ENCODE results near the gene ADAM12. TPM values are rescaled to one million over a fixed set of nuclear protein-coding genes. Genes with fewer than 3 reads are reported as not detected.

ADAM12 gene
- total RNA-seq, 2 donors from 2014 or later = 0.27 to 2.2 TPM

DNA sequence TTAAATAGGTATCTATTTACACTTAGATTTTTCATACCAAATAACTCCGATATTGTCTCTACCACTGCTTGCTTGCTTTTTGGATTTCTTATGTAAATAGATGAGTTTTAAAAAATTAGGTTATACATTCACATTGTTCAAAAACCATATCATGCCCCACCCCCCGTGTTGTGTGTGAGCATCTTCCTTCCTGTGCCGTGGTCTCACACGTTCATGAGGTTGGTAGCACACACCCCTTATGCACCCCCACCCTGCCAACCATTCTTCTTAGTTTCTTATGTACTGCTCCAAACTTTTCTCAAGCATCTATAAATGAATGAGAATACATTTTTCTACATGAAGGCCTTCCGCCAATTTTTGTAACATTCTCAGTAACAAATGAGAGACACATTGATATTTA, 376.3 kb downstream of the ADAM12 start:
- Histone ChIP-seq H3K36me3 (no peaks in the 10 kb centered on the region), H3K4me3 (no peak overlapping the region), H3K27me3 (replicated peaks; ENCODE audit: insufficient read depth) (no peaks in the 10 kb centered on the region), H3K4me1 (ENCODE audit: control insufficient read depth in 1 of 2, low read depth in 2 of 2) (no peaks in the 10 kb centered on the region), H3K9me3 (no peaks in the 10 kb centered on the region), H3K27ac (no peak overlapping the region)
- no peak for DNase-seq (ENCODE audit: low spot score)
- no peak for ATAC-seq (ENCODE audit: insufficient number of reproducible peaks, low FRiP score, low read depth)
- TF ChIP-seq, protein P1, sequence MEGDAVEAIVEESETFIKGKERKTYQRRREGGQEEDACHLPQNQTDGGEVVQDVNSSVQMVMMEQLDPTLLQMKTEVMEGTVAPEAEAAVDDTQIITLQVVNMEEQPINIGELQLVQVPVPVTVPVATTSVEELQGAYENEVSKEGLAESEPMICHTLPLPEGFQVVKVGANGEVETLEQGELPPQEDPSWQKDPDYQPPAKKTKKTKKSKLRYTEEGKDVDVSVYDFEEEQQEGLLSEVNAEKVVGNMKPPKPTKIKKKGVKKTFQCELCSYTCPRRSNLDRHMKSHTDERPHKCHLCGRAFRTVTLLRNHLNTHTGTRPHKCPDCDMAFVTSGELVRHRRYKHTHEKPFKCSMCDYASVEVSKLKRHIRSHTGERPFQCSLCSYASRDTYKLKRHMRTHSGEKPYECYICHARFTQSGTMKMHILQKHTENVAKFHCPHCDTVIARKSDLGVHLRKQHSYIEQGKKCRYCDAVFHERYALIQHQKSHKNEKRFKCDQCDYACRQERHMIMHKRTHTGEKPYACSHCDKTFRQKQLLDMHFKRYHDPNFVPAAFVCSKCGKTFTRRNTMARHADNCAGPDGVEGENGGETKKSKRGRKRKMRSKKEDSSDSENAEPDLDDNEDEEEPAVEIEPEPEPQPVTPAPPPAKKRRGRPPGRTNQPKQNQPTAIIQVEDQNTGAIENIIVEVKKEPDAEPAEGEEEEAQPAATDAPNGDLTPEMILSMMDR (IDR thresholded peaks at IDR 0.05) = no peak

DNA sequence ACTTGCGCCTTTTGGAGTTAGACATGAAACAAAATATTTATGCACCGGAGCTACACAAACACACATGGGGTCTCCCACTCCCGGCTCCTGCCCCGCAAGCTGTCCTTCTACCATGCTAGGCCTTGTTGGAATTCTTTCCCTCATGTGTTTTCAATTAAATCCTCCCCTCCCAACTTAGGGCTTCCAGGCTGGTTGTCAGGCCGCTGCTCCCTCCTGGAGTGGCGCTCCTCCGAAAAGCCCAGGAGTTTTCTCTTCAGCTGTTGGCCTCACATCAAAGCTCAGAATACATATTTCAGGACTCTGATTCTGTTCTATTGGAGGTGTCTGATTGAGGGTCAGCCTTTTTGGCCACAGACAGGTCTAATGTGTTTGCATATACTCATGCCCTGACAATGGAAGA, 378.6 kb downstream of the ADAM12 start:
- Histone ChIP-seq H3K27ac (no peak overlapping the region), H3K27me3 (replicated peaks; ENCODE audit: insufficient read depth) (no peaks in the 10 kb centered on the region), H3K4me3 (no peak overlapping the region), H3K4me1 (ENCODE audit: control insufficient read depth in 1 of 2, low read depth in 2 of 2) (no peaks in the 10 kb centered on the region), H3K9me3 (no peaks in the 10 kb centered on the region), H3K36me3 (no peaks in the 10 kb centered on the region)
- DNase-seq (ENCODE audit: low spot score) (no peak), ATAC-seq (ENCODE audit: insufficient number of reproducible peaks, low FRiP score, low read depth) (no peak)
- TF ChIP-seq, protein P1 (IDR thresholded peaks at IDR 0.05) = no peak

DNA sequence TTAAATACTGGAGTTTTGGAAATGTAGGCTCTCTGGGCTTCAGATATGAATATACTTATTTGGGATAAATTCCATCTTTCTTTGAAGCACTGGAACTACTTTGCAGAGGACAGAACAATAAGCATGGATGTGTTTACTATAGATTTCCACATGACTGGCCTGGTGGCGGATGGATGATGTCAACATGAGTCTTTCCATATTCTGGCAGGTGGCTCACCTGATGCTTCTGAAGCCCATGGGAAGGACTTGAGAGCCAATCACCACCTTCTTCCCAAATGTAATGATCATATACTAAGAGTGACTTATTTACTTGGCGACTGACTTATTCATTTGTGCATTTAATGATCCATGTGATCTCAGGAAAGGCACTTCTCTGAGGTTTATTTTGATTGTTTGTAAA, 381.4 kb downstream of the ADAM12 start:
- ATAC-seq (ENCODE audit: insufficient number of reproducible peaks, low FRiP score, low read depth) (no peak), DNase-seq (ENCODE audit: low spot score) (no peak)
- TF ChIP-seq, protein P1 (IDR thresholded peaks at IDR 0.05) = no peak
- no peaks in the 10 kb centered on the region for H3K27me3 ChIP-seq (replicated peaks; ENCODE audit: insufficient read depth)
- no peaks in the 10 kb centered on the region for H3K9me3 ChIP-seq
- no peak overlapping the region for H3K27ac ChIP-seq
- H3K4me1 ChIP-seq (ENCODE audit: control insufficient read depth in 1 of 2, low read depth in 2 of 2) = no peaks in the 10 kb centered on the region
- H3K4me3 ChIP-seq = no peak overlapping the region
- H3K36me3 ChIP-seq = no peaks in the 10 kb centered on the region

DNA sequence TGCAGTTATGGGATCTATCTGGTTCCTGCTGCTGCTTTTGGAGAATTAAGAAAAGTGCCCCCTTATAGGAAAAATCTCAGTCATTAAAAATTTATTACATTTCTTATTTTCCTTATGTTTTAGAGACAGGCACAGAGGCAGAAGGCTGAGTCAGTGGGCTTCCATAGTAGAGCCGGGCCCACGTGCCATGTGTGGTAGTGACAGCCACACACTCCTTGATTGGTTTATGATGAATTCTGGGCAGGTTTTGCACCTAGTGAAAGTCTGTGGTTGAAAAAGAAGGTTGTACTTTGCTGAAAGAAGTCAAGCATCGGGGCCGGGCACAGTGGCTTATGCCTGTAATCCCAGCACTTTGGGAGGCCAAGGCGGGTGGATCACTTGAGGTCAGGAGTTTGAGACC, 382.0 kb downstream of the ADAM12 start:
- DNase-seq (ENCODE audit: low spot score) (no peak), ATAC-seq (ENCODE audit: insufficient number of reproducible peaks, low FRiP score, low read depth) (no peak)
- H3K9me3 ChIP-seq = no peaks in the 10 kb centered on the region
- no peak overlapping the region for H3K4me3 ChIP-seq
- H3K4me1 ChIP-seq (ENCODE audit: control insufficient read depth in 1 of 2, low read depth in 2 of 2) = no peaks in the 10 kb centered on the region
- TF ChIP-seq, protein P1 (IDR thresholded peaks at IDR 0.05) = no peak
- no peaks in the 10 kb centered on the region for H3K36me3 ChIP-seq
- no peak overlapping the region for H3K27ac ChIP-seq
- no peaks in the 10 kb centered on the region for H3K27me3 ChIP-seq (replicated peaks; ENCODE audit: insufficient read depth)

DNA sequence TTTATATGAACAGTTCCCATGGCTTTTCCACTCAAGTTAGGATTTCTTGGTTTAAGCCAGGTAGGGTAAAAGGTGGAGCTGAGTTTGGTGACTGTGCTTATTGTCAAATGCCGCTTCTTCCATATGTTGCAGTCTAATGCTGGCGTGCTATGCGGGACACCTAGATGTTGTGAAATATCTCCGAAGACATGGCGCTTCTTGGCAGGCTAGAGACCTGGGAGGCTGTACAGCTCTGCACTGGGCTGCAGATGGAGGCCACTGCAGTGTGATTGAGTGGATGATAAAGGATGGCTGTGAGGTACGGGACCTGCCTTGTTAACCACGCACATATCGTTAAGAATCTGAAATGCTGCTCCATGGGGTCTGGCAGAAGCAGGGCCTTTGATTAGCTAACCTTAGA, 383.5 kb downstream of the ADAM12 start:
- Histone ChIP-seq H3K4me3 (no peak overlapping the region), H3K27ac (no peak overlapping the region), H3K27me3 (replicated peaks; ENCODE audit: insufficient read depth) (no peaks in the 10 kb centered on the region), H3K4me1 (ENCODE audit: control insufficient read depth in 1 of 2, low read depth in 2 of 2) (no peaks in the 10 kb centered on the region), H3K9me3 (no peaks in the 10 kb centered on the region), H3K36me3 (no peaks in the 10 kb centered on the region)
- TF ChIP-seq, protein P1 (IDR thresholded peaks at IDR 0.05) = no peak
- ATAC-seq (ENCODE audit: insufficient number of reproducible peaks, low FRiP score, low read depth) = no peak
- DNase-seq (ENCODE audit: low spot score) = no peak
